Left kidney (tissue), 2 donors: ENCODE data around the gene MYO1C. TPM values are rescaled to one million over a fixed set of nuclear protein-coding genes. Genes with fewer than 3 reads are reported as not detected.
"Not testable (repeated sequence)": the region's sequence is repeated elsewhere in the genome, so short reads cannot be mapped to it uniquely, and the experiment has no call there.

Experiments
- DNase-seq: peaks from one replicate; pipeline ENCODE4 v3.0.0-alpha.2; 2013
- polyA plus RNA-seq: library from polyadenylated mRNA; unstranded; fragments of 120-200 nt; gene quantifications from one replicate; pipeline ENCODE4 v1.2.1, GENCODE V29; 2013; ENCODE audit not compliant: insufficient read length

Gene MYO1C
- polyA plus RNA-seq, 1 donor, result 61.1 TPM

DNA sequence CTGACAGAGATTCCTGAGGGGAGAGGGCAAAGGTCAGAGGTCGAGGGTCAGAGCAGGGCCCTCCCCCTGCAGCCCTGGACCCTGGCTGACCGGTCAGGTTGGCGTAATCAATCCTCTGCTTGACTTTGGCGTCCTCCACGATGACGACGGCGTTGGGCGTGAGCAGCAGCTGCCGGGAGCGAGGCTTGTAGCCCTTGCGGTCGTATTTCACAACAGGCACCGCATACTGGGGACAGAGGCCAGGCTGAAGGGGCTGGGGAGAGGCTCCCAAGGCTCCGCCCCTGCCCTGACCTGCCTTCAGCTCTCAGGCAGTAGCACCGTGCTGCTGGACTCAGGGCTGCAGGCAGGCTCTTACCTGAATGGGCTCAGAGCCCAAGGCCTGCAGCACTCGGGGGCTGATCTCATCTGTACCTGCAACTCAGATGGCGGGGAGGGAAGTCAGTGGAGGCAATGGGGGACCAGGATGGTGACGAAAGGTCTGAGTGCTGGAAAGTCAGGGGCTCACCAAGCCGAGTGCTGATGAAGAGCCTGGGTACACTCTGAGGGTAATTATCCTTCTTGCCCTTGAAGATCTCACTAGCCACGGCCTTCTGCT lies 24.5 kb downstream of the MYO1C start:
- no peak for DNase-seq

DNA sequence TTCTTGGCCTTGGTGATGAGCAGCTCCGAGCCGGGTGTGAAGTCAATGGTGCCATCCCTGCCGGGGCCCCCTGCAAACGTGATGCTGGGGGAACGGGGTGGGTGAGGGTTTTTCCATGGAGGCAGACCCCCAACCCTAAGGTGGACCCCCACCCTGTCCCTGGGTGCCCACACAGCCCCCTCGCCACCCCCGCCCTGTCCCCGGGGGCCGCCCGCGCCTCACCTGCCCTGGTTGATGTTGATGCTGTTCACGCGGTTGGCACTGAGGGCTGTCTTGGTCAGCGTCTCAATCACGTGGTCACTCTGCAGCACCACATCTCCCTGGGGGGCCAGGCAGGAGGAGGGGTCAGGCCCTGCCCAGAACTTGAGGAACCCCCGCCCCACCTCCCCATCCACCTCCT lies 25.2 kb downstream of the MYO1C start:
- no peak for DNase-seq

DNA sequence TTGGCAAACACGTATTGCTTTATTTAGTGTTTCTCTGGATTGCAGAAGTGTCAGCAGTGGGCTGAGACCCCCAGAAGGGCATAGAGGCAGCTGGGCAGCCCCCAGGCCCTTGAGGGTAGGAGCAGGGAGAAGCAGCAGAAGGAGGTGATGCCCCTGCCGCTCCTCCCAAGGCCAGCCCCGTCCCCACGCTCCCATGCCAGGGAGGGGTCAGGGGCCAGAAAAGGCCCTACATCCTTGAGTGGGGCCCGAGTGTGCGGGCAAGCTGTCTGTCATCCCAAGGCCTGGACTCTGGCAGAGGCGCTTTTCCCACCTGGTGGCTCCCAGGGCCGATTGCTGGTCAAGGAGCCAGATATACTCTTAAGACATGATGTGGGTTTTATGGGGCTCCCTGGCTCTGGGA lies 28.3 kb downstream of the MYO1C start:
- no peak for DNase-seq

DNA sequence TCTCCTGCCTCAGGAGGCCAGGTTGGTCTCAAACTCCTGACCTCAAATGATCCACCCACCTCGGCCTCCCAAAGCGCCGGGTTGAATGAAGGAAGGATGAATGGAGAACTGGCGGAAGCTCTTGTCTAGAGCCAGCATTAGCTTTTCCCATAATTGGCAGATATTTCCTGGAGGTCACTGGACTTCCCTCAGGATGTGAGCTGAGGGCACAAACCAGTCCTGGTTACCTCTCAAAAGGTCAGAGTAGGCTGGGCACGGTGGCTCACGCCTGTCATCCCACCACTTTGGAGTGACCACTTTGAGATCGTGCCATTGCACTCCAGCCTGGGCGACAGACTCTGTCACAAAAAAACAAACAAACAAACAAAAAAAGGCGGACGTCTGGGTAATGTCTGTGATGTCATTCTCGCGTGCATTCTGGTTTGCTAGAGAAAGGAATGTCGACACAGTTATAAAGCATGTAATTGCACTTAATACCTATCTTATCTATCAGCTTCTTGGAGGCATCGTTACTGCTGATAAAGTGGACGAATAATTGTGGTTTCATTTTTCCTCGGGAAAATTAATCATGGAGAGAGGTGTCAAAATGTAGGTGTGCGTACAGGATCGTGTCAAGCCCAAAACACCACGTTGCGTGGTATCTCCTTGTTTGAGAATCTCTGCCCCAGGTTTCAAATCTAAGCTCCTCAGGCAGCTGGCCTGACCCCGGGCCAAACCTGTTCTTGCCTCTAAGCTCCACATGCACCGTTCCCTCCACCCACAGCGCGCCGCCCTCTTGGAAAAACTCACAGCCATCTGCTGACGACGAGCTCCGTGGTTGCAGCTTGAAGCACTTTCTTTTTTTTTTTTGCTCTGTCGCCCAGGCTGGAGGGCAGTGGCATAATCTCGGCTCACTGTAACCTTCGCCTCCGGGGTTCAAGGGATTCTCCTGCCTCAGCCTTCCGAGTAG lies 30.0 kb downstream of the MYO1C start:
- DNase-seq, result no peak

DNA sequence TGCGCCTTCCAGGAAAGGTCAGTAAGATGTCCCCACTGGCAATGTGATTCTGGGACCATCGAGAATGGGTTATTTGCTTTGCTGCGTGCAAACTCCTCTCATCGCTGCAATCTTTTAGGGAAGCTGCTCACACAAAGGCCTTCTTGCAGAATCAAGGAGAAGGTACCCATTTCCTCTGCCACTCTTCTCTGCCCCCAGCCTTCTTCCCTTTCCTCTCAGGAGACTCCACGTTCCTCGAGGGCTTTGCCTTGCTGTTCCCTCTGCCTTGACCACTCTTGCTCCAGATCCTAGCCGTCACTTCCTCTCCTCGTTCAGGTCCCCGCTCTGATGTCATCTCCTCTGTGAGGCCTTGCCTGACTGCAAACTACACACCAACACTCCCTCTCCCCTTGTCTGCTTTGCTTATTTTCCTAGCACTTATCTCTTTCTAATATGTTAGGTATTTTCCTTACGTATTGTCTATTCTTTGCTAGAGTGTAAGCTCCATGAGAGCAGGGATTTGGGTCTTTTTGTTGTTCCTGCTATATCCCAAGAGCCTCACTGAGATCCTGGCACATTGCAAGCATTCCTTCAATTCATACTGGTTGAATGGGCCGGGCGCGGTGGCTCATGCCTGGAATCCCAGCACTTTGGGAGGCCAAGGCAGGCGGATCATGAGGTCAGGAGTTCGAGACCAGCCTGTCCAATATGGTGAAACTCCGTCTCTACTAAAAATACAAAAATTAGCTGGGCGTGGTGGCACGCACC lies 31.1 kb downstream of the MYO1C start:
- DNase-seq, result no peak

DNA sequence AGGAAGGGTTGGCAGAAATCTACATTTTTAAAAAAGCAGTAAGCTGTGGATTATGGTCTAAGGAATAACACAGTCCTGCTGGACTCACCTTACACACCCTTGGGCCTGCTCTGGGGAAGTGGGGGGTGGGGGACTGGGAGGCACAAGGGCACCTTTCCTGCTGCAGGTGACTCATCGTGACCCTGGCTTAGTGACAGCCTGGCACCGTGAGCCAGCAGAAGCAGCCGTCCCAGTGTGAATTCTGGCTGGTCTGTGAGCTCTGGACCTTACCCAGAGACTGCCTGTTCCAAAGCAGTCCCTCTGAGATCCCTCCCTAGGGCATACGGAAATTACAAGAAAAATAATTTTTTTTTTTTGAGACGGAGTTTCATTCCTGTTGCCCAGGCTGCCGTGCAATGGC lies 32.3 kb downstream of the MYO1C start:
- DNase-seq, result no peak

DNA sequence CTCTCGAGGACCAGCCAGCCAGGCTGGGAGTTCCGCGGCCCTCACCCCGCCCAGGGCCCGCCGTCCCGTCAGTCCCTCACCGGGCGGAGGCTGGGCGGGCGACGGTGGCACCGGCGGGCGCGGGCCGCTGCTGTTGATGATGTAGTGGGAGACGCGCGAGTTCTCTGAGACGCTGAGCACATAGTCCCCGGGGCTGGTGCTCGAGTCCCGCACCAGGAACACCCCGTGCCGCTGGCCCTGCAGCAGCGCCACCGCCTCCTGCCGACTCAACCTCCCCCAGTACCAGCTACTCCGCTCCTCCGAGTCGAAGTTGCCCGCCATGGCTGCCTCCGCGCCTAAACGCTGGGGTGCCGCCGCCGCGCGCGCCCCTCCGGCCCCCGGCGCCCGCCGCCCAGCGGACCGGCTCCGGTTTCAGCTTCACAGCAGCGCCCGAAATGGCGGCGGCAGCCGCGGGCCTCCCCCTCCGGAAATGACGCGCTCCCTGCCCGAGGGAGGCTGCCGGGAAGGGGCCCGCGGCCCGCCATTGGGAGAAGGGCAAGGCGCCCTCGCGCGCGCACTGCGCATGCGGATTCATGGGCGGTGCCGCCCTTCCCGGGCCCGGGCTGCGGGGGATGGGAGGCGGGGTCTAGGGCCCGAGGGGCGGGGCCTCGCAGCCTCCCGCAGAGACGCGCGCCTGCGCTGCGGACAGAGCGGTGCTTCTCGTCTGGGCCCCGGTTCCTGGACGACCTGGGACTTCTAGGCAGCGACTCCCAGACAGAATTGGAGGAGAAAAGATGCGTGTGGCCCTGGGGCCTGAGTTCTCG lies 36.5 kb downstream of the MYO1C start, which contains the start of gene CRK:
Gene CRK, minus strand, starts transcription at position 436 of the 803 bp plus-strand sequence. Its CDS starts 115 bp downstream, at position 321.
- DNase-seq, result peak; percentile 97

DNA sequence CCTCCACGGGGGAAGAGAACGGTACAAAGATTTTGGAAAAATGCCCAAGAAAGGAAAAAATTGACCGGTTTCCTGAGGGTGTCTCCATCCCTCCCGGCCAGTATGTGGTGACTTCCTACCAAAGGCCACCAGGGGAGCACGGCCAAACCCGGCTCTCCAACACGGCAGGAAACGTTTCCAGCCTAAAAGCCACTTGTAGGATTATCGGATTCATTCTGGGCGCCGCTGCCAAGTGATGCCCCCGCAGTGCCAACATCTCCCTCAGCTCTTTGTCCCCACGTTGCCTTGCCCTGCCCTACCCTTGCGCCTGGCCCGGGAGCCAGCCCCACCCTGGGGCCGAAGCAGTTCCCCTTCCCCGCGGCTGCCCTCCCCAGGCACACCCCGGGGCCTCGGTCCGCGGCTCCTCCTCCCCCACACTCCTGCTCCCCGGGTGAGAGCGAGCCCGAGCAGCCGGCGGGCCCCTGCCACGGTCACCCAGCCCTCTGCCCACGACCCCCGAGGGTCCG lies 37.1 kb downstream of the MYO1C start:
- DNase-seq, result no peak

DNA sequence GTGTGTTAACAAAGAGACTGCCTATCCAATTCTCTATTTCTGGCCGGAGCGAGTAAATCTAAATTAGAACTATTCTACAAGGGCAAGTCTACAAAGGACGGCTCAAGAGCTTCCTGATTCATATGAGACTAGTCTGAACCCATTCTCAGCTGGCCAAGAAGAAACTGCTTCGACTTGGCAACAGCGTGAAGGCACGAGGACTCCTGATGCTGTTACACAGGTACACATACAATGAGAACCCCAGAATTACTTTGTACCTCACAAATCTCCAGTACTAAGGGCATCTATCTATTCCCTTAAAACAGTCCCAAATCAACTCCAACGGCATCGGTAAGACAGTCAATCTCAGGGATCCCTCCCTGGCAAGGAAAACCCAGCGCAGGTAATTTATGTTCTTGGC lies 37.9 kb downstream of the MYO1C start:
- DNase-seq, result no peak

DNA sequence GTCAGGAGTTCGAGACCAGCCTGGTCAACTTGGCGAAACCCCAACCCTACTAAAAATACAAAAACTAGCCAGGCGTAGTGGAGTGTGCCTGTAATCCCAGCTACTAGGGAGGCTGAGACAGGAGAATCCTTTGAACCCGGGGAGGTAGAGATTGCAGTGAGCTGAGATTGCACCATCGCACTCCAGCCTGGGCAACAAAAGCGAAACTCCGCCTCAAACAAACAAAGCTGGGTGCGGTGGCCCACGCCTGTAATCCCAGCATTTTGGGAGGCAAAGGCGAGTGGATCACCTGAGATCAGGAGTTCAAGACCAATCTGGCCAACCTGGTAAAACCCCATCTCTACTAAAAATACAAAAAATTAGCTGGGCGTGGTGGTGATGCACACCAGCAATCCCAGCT lies 38.8 kb downstream of the MYO1C start:
- not testable (repeated sequence) for DNase-seq

DNA sequence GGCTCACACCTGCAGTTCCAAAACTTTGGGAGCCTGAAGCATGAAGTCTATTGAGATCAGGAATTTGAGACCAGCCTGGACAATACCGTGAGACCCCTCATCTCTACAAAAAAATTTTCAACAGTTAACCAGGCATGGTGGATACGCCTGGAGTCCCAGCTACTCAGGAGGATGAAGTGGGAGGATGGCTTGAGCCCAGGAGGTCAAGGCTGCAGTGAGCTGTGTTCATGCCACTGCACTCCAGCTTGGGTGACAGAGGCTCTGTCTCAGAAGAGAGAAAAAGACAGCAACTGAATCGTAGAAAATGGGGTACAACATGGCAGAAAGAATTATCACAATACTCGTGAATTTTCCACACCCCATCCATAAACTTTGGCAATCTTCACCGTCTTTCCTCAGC lies 39.6 kb downstream of the MYO1C start:
- no peak for DNase-seq

DNA sequence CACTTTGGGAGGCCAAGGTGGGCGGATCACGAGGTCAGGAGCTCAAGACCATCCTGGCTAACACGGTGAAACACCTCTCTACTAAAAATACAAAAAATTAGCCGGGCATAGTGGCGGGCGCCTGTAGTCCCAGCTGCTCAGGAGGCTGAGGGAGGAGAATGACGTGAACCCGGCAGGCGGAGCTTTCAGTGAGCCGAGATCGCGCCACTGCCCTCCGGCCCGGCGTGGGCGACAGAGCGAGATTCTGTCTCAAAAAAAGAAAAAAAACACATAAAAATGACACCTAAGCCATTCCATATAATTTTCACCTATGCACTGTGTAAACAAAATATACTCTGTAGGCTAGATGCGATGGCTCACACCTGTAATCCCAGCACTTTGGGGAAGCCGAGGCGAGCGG lies 42.2 kb downstream of the MYO1C start:
- not testable (repeated sequence) for DNase-seq

DNA sequence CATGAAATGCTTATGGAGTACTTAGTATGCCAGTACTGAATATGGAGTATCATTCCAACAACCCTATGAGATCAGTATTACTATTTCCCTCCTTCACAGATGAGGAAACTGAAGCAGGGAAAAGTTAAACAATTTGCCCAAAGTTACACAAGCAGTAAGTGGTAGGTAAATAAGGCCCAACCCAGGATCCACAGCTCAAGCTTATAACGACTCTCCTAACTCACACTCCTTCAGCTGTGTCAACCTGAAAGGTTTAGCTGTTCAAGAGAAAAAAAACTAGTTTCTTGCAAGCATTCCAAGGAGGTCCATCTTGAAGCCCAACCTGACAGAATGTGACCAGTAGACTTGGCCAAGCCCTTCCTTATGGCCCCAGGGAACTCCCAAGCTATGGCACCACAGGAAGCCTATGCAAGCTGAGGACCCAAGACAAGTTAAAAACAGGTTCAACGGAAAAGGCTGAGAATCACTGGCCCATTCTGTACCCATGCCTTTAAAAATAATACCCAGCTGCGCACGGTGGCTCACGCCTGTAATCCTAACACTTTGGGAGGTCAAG lies 43.0 kb downstream of the MYO1C start:
- DNase-seq, result no peak

DNA sequence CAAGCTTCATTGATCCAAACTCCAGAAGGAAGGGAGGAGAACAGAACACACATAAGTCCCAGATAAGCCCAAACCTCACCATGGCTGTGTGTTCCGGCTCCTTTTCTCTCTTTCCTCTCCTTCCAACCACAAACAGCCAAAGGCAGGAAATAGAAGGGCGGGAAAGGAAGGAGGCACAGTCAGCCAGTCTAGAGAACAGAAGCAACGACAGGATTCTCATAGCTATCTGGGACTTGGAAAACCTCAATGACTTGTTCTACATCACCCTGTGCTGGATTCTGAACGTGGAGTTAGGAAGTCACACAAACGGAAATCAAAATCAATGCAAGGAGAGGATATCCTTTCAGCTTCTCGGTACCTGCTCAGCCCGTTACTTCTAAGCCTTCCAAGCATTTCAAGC lies 45.4 kb downstream of the MYO1C start:
- no peak for DNase-seq

DNA sequence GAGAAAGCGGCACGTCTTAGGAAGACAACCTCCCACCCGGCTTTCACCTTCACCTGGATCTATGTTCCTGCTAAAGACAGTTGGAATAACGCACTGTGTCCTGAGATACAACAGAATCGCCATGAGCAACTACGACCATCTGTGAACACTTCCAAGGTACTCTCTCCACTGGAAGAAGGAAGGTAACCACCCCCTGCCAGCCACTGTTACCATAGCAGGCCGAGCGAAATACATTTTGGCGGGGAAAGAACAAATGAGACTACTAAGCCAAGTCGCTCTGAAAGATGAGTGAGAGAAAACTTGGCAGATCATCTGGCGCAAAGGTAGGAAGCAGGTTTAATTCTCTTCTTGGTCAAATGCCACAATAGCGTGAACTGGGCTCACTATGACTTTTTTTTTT lies 46.3 kb downstream of the MYO1C start:
- no peak for DNase-seq

DNA sequence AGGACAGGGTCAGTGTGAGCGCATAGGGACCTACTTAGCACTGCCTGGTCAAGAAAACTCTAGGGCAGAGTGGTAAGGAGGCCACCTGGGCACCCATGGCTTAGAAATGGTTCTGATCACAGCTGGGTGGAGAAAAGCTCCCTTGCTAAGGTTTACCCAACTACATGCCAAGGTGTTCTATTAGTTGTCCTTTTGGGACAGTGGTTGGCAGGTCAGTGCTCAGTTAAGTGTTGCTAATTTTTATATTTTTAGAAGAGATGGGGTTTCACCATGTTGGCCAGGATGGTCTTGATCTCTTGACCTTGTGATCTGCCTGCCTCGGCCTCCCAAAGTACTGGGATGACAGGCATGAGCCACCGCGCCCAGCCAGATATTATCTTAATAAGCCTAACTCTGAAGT lies 46.8 kb downstream of the MYO1C start:
- not testable (repeated sequence) for DNase-seq

DNA sequence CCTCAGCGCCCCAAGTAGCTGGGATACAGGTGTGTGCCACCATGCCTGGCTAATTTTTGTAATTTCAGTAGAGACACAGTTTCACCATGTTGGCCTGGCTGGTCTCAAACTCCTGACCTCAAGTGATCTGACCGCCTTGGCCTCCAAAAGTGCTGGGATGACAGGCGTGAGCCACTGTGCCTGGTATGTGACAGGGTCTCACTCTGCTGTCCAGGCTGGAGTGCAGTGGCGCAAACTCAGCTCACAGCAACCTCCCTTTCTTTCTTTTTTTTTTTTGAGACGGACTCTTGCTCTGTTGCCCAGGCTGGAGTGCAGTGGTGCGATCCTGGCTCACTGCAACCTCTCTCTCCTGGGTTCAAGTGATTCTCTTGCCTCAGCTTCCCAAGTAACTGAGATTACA lies 49.8 kb downstream of the MYO1C start:
- DNase-seq, result not testable (repeated sequence)

DNA sequence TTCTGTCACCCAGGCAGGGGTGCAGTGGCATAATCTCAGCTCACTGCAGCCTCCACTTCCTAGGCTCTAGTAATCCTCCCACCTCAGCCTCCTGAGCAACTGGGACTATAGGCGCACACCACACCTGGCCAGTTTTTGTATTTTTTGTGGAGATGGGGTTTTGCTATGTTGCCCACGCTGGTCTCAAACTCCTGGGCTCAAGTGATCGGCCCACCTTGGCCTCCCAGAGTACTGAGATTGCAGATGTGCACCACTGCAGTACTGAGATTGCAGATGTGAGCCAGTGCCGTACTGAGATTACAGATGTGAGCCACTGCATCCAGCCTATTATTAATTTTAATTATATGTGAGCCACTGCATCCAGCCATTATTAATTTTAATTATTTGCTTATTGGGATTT lies 50.3 kb downstream of the MYO1C start:
- DNase-seq, result no peak

DNA sequence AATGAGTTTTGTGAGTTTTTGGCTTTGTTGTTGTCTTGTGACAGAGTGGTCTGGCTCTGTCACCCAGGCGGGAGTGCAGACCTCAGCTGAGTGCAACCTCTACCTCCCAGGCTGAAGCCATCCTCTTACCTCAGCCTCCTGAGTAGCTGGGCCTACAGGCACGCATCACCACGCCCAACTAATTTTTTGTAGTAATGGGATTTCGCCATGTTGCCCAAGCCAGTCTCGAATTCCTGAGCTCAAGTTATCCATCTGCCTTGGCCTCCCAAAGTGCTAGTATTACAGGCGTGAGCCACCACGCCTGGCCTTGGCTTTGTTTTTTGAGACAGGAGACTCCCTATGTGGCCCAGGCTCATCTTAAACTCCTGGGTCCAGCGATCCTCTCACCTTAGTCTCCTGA lies 51.6 kb downstream of the MYO1C start:
- DNase-seq, result no peak

DNA sequence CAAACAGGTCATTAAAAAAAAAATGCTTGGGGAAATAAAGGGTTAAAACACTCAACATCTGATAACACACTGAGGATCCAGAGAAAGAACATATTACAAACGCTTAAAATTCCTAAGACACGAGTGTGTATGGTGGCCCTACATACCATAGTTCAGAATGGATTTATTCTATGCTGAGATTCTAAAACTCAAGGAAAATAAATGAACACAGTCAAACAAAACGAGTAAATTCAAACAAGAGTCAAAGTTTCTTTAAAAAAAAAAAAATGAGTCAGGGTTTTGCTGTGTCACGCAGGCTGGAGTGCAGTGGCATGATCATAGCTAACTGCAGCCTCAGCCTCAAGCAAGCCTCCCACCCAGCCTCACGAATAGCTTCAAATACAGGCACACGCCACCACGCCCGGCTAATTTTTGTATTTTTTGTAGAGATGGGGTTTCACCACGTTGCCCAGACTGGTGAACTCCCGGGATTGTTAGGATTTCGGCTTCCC lies 53.8 kb downstream of the MYO1C start:
- no peak for DNase-seq

DNA sequence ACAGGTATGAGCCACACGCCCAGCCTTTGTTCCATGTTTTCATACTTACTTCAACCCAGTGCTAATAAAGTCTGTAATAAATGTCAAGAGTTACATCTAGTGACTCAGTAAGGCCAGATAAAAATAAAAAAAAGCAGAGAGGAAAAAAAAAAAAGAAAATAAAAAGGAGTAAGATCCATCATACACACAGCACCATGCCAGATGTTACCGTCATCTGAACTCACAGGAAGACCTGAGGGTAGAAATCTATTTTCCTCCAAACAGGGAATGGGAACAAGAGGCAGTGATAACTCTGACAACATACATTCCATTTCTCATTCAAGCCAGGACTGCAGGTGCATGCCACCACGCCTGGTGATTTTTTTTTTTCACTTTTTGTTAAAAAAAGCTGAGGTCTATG lies 57.2 kb downstream of the MYO1C start:
- no peak for DNase-seq
